Measurements from ENCODE around the gene CABLES1.

CABLES1 gene

DNA sequence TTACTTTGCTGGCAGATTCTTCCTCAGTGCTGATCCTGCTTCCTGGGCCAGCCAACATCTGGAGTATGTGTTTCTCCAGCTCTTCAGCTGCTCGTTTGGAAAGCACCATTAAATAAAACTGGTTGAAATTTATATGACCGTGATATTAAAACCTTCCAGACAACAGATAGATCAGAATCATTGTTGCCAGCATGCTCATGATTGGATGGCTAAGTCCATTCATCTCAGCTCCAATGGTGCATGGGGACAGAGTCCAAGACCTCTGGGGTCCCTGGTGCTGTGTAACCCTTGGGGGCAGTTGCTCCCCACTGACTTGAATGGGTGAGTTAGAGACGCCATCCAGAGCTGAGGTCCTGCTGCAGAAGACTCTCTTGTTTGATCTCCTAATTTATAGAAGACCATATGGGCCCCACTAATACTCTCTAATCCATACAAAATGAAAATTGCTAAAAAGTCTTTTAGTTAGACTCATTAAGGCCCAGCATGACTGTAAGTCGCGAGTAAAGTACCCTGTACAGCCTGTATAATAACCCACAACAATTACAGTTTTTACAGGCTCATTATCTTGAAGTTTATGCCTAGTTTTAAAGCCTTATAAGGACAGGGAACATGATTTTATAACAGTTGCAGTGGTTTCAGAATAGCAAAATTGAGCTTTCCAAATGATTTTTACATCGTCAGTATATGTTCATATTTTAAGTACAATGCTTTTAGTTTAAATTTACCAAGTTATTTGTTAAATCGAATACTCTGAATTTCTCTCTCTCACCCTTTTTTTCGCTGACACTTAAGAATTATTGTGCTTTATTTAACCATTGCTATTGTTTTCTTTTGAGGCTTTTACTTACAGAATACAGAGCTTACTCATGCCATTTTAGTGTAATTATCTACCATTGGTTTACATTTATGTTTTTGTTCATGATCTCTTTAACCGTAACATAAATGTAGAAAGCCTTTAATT, 60.0 kb downstream of the CABLES1 start:
- no peak for DNase-seq (ENCODE audit: low read depth)

DNA sequence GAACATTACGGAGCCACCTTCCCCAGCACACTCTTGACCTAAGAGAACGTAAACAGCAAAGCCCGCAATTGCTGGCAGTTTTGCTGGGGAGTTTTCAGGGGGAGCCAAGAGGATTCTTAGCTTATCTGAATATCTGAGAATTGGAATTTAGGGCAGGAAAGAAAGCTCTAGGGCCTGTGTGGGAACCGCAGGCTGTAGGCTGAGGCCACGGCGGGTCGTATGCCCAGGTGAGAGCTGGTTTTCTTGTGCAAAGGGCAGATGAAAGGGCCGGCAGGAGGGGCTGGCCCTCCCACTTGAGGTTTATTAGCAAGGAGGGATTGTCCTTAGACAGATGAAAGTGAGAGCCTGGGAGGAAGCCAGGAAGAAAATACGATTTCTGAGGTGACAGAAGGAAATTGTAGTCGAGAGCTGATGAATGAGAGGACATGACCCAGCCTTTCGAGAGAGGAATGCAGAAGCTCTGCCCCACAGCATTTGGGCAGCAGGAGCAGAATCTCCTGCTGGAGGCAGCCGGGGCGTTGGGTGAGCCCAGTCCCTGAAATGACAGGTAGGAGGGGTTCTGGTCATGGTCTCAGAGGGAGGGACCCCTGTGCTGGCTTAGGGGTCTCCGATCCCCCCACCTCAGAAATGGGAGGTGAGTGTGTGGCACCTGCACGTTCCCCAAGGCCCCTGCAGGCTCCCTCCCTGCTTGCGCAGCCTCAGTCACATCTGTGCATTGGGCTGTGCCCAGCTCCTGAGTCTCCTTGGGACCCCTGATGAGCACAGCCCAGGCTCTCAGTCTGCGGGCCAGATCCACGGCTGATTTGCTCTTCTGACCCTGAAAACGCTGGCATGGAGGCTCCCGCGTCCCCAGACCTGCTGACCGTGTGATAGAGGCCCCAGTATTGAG, 61.1 kb downstream of the CABLES1 start:
- no peak for DNase-seq (ENCODE audit: low read depth)

DNA sequence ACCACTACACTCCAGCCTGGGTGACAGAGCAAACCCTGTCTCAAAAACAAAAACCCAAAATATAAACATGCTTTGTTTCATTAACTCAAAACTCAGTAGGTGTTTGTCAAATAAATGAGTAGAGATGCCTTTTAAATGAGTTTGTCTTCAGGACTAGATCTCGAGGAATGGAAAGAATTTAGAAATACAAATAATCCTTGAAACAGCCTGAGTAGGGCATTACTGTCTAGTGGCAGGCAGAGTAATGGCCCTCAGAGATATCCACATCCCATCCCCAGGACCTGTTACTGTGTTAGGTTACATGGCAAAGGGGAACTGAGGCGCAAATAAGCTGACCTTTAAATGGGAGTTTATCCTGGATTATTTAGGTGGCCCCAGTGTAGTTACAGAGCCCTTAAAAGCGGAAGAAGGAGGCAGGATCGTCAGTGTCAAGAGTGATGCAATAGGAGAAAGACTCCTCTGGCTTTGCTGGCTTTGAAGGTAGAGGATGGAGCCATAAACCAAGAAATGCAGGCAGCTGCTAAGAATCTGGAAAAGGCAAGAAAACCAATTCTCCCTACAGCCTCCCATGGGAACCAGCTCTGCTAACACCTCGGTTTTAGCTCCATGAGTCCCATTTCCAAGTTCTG, 63.0 kb downstream of the CABLES1 start:
- DNase-seq (ENCODE audit: low read depth) = no peak

DNA sequence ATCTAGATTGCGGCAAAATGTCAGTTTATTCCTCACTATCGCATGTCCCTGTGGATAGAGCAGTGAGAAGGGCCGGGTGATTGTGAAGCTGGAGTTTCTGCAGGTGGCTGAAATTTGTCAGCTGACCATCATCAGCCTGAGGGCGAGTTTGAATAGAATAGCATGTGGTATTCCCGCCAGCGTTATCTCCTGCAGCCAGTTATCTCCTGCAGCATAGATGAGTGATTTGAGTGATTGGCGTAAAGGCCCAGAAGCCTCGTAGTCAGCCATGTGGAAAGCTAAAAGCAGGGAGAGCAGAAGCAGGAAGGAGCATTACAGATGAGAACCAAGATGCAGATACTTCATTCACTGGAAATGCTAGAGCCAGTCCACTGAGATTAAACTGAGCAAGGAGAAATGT, 65.5 kb downstream of the CABLES1 start:
- DNase-seq (ENCODE audit: low read depth) = no peak

DNA sequence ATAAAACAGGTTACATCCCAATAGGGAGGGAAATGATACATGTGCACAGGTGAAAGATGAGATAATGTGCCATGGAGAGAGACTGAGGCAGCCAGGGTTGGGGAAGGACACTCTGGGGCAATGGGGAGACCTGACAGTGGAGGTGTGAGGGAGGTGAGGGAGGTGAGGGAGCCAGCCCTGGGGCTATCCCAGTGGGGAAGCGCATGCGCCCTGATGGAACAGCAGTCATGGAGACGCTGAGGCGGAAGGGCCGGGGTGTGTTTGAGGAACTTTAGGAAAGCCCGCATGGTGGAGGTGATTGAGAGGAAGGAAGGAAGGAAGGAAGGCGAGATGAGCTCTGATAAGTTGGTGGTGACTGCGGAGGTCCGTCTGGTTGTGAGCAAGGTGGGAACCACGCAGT, 66.5 kb downstream of the CABLES1 start:
- no peak for DNase-seq (ENCODE audit: low read depth)

DNA sequence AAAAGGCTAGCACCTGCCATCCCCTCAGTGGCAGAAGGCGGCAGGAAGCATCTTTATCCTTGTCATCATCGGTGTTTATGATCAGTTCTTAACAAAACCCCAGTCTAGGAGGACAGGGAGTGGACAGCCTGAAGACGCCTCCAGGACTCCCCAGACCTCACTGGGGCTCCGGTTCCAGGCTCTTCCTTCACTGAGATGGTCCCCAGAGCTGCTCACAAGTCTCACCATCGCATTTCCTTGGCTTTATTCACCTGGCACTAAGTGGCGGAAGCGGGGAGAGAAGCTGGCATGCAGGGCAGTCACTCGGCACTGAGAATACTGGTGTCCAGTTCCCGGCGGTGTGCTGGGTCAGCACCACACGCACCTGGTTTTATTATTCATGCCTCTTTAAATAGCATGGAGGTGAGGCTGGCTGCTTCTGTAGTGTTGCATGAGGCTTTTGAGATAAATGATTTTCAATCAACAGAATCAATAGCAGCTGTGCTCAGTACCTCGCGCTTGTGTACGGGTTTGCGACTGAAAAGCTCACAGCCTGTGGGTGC, 68.7 kb downstream of the CABLES1 start:
- DNase-seq (ENCODE audit: low read depth) = no peak

DNA sequence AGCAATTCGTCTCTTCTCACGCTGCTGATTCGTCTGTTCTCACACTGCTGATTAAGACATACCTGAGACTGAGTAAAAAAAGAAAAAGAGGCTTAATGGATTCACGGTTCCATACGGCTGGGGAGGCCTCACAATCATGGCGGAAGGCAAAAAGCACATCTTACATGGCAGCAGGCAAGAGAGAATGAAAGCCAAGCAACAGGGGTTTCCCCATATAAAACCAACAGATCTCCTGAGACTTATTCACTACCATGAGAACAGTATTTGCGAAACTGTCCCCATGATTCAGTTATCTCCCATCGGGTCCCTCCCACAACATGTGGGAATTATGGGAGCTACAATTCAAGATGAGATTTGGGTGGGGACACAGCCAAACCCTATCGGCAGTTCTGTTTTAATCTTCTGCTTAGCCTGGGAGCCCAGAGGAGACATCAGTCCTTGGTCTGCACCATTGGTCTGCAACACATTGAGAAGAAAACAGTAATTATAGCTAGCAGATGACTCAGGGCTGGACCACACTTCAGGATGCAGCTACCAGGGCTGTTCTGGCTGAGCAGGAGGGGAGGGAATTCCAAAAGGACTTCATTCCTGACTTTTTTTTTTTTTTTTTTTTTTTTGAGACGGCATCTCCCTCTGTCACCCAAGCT, 69.4 kb downstream of the CABLES1 start:
- DNase-seq (ENCODE audit: low read depth) = no peak

DNA sequence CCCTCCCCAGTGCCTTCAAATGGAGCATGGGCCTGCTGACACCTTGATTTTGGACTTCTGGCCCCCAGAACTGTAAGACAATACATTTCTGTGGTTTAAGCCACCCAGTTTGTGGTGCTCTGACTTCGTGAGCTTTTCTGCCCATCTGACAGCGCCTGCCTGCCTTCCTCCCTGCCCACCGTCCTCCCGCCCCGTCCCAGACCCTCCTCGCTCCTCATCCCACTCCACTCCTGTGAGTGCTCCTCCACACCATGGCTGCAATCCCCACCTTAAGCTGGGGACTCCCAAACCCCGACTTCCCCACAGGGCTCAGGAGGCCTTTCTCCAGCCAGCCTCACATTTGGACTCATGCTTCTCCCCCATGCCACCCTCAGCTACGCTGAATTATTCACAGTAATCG, 70.7 kb downstream of the CABLES1 start:
- no peak for DNase-seq (ENCODE audit: low read depth)

DNA sequence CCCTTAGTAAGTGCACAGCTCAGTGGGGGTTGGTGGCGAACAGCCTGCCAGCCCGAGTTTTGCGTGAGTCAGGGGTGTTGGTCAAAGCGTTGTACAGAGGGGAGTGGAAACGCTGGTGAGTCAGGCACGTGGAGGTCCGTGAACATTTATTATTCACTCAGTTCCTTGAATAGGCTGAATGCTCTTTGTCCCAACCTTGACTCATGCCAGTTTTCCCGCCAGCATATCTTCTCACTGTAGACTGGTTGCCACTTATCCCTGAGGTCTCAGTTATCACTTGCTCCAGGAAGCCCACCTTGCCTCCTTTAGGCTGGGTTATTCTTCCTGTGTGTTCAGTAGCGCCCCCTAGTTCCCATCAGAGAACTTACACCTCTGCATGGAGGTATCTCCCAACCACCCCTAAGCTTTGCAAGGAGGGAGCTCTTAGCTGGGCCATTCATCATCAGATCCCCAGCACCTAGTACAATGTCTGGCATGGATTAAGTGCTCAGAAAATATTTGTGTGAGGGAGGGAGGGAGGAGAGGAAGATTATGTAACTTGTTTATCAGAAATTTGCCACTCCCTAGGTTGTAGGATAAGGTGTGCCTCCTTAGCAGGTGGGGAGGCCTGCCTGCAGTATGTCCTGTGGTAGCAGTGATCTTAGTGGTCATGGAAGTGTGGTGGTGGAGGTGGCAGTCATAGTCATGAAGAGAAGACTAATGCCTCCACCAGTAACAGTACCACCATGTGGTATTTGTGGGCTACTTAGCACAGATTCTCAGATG, 72.1 kb downstream of the CABLES1 start:
- no peak for DNase-seq (ENCODE audit: low read depth)

DNA sequence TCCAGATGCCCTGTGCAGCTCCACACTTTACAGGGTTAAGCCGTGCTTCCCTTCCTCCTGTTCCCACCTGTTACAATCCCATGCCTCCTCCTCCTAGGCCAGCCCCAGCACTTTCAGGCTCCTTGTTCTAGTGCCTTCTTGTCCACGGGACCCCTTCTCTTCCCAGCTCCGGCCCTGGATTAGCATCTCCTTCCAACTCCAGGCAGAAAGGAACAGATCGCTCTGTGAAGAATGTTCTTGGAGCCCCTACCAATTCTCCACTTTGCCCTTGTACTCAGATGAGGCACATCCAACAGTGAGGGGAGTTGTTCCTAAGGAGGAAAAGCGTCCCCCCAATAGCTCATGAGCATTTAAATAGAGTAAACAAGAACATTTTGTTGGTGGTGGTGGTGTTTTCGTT, 72.7 kb downstream of the CABLES1 start:
- no peak for DNase-seq (ENCODE audit: low read depth)

DNA sequence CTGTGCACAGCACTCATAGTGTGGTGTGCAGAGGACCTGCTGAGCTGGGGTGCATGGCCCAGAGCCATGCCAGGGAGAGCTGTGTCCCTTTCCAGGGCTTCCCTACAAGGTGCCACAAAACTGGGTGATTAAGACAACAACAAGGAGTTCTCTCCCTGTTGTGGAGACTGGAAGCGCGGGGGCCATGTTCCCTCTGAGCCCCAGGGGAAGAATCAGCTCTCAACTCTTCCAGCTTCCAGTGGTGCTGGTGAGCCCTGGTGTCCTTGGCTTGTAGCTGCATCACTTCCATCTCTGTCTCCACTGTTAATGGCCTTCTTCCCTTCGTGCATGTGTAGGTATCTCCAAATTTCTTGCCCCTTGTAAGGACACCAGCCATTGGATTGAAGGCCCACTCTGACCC, 73.3 kb downstream of the CABLES1 start:
- DNase-seq (ENCODE audit: low read depth) = no peak

DNA sequence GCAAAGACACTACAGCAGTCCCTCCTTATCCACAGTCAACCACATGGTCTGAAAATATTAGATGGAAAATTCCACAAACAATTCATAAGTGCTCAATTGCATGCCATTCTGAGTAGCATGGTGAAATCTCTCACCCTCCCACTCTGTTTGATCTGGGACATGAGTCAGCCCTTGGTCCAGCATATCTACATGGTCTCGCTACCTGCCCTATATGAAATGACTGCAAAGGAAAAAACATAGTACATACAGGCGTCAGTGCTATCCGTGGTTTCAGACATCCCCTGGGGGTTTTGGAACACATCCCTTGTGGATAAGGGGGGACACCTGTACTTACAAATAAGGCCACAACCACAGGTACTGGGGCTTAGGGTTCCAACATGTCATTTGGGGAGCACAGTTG, 73.7 kb downstream of the CABLES1 start:
- no peak for DNase-seq (ENCODE audit: low read depth)

DNA sequence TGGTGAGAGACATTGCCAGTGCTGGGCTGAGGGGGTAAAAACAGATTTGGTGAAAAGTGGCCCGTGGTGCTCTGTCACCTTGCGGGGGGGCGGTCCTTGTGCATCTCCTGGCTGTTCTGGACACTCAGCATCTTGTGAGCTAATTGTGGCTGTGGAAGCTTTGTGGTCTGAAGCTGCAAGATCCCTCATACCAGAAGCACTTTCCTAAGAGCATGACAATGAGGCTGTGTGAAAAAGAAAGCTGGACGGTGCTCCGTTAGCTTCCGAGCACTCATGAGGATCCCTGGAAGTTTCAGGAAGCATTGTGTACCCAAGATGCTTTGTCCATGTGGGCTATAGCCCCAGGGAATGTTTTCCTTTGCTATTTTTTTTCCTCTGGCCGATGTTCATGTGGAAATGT, 74.5 kb downstream of the CABLES1 start:
- DNase-seq (ENCODE audit: low read depth) = no peak

DNA sequence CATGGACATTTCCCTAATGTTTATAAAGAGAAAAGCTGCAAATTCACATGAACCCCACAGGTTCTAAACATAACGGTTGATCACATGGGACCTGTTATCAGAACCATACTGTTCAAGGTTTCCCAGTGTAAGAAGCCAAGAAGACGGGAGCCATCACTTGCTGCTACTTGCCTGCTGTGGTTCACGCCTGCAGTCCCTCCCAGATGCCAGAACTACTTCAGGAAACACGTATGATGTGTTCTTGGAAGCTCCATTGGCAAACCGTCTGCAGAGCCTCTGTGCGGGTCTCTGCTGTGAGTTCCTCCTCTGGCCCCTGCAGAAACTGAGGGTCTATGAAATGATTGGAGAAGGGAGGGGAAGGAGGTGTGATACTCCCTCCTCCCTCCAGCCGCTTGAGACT, 75.2 kb downstream of the CABLES1 start:
- DNase-seq (ENCODE audit: low read depth) = no peak

DNA sequence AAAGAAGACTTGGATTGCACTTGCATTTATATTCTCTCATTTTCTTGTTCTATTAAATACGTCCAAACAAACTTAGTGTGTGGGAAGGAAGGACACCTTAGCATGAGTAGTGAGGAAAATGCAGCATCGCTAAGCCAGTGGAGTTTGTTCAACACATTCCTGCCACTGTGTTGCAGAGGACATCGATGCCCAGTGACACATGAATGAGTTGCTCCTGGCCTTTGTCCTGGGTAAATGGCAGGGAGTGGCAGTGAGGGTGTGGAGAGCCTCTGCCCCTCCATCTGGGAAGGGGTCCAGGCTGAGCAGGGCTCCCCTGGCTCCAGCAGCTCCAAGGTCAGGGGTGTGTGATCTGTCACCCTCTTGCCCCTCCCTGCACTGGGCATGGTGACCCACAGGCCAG, 75.9 kb downstream of the CABLES1 start:
- no peak for DNase-seq (ENCODE audit: low read depth)

DNA sequence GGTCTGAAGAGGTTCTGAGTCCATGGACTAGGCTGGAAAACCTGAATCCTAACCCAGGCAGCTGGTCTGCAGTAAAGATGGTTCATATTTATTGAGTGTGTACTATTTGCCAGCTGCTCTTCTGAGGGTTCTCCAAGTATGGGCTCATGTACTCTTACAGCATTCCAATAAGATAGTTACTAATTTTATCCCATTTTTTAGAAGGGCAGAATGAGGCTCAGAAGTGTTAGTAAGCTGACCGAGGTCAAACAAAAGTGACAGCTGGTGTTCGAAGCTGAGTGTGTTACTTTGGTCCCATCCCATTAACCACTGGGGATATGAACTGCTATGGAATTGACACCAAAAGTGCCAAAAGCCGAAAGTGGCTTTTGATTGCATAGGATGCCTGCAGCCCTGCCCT, 76.9 kb downstream of the CABLES1 start:
- no peak for DNase-seq (ENCODE audit: low read depth)

DNA sequence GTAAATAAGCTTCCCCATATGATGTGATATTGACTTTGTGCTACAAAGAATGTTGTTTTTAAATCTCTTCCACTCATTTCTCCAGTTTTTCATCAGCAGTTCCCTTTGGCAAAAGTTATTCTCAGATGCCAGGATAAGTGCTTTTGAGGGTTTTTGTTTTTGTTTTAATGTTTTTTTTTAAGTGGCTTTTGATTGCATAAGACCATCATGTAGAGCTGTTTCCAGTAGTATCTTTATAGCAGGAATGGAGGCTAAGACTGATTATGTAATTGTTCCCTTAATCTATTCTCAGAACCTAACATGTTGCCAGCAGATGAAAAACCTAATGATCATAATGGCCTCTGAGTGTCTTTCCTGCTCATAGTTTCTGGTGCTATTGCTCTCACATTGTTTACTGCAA, 77.9 kb downstream of the CABLES1 start:
- DNase-seq (ENCODE audit: low read depth) = no peak

DNA sequence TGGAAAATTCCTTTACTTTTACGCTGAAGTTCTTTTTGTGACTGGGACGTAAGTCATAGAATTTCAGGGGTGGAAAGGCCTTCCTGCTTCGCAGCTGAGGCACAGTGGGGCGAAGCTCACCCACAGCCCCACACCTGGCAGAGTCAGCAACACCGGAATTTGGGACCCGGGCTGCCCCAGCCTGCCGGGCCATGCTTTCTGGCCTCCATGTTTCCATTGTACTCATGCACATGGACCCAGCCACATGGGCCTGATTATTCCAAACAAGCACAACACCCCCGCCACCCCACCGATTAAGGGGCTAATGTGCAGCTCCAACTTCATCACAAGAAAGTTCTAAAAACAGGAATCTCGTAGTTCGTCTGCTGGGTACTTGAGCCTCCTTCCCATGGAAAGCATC, 82.5 kb downstream of the CABLES1 start:
- DNase-seq (ENCODE audit: low read depth) = no peak

DNA sequence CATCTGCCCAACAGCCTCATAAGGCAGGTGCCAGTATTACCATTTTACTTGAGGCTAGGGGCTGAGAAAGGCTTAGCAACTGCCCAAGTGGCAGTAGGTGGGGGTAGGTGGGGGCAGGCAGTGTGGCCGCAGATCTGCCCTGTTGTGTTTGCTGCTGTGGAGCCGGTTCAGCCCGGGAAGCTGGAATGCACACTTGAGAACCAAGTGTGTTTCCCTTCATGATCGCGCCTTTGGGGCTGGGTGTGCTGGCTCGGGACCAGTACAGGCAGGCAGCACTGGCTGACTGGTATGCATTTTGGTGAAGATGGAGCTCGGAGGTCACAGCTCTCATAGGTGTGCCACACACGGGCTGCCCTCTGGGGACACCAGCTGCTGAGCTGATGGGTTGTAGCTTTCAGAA, 85.1 kb downstream of the CABLES1 start:
- DNase-seq (ENCODE audit: low read depth) = no peak

DNA sequence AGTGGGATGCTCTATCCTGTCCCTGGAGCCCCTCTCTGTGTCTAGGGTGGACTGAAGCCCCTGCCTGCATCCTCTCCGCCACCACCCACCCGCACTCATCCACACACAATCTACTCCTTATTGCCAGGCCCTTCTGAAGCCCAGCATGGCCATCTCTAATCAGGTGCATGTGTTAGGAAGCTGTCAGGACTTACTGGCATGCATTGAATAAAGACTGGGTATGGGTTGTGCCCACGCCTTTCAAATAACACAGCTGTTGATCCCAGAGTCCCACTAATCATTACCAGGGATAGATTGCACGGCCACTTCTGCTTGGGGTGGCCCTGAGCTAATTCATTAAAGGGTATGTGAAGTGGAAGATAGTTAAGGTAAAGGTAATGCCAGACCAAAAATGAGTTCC, 88.4 kb downstream of the CABLES1 start:
- no peak for DNase-seq (ENCODE audit: low read depth)

DNA sequence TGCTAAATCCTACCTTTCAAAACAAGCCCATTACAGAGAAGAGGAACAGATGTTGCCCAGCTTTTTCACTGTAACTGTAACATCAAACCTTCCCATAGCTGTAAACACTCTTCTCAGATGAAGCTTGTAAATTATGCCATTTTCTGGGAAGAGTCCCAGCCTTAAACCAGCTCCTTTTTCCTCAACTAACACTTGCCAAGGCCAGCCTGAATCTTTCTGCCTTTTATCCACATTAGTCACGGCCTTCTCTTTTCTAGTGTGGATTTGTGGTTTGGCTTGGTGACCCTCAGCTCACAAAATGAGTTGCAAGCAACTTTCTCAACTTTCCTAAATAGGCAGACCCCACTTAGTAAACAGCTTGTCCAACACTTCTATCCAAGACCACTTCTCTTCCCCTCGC, 90.2 kb downstream of the CABLES1 start:
- DNase-seq (ENCODE audit: low read depth) = no peak

All from stimulated activated CD8-positive, alpha-beta memory T cell treated with anti-CD3 and anti-CD28 coated beads, Interleukin-12 subunit alpha, Interleukin-12 subunit beta, amount 100 ng/mL, for 1 hour (primary cell).